ENCODE data around the gene OSBPL2. TPM values are rescaled to one million over a fixed set of nuclear protein-coding genes. Genes with fewer than 3 reads are reported as not detected.

The OSBPL2 gene
- total RNA-seq, 2 donors from 2014 or later = 40.1 to 41.2 TPM

GRCh38 chr20:62243906-62244515, 5.7 kb downstream of the OSBPL2 start:
- intact Hi-C loops (cut with DNase I) = no loop called here
- no peak for DNase-seq
- ATAC-seq = no peak

GRCh38 chr20:62244644-62245108, 6.4 kb downstream of the OSBPL2 start:
- intact Hi-C loops (cut with DNase I) = no loop called here
- peak in 1 of 2 donors; percentile 6 for ATAC-seq
- no peak for DNase-seq

- intact Hi-C loops (cut with DNase I) = no loop called here
- DNase-seq = no peak
- ATAC-seq = no peak
Observed at GRCh38 chr20:62245911-62246280, 7.6 kb downstream of the OSBPL2 start.

- DNase-seq = no peak
- intact Hi-C loops (cut with DNase I) = no loop called here
- ATAC-seq = peak in 1 of 2 donors; percentile 17
Observed at GRCh38 chr20:62246431-62246830, 8.1 kb downstream of the OSBPL2 start.

- ATAC-seq = peak; percentile 73 to 78
- intact Hi-C loops (cut with DNase I) = no loop called here
- no peak for DNase-seq
Observed at GRCh38 chr20:62246872-62247652, 8.7 kb downstream of the OSBPL2 start.

GRCh38 chr20:62248890-62249560, 10.7 kb downstream of the OSBPL2 start:
- intact Hi-C loops (cut with DNase I) = no loop called here
- ATAC-seq = no peak

GRCh38 chr20:62252342-62252966, 14.1 kb downstream of the OSBPL2 start:
- no peak for DNase-seq
- no peak for ATAC-seq
- intact Hi-C loops (cut with DNase I) = no loop called here

More at GRCh38 chr20:62248890-62249560, 10.7 kb downstream of the OSBPL2 start:
- no peak for DNase-seq

GRCh38 chr20:62253398-62253797, 15.1 kb downstream of the OSBPL2 start:
- intact Hi-C loops (cut with DNase I) = no loop called here
- DNase-seq (no peak), ATAC-seq (no peak)

GRCh38 chr20:62254021-62254724, 15.9 kb downstream of the OSBPL2 start:
- no peak for DNase-seq
- intact Hi-C loops (cut with DNase I) = no loop called here
- ATAC-seq = no peak

- ATAC-seq (no peak), DNase-seq (no peak)
- intact Hi-C loops (cut with DNase I) = no loop called here
Observed at GRCh38 chr20:62255976-62256375, 17.7 kb downstream of the OSBPL2 start.

GRCh38 chr20:62258499-62259293, 20.4 kb downstream of the OSBPL2 start:
- ATAC-seq = peak; percentile 84
- DNase-seq = peak; percentile 61
- intact Hi-C loops (cut with DNase I) = no loop called here

- ATAC-seq (no peak), DNase-seq (no peak)
- intact Hi-C loops (cut with DNase I) = no loop called here
Observed at GRCh38 chr20:62259294-62259565, 20.9 kb downstream of the OSBPL2 start.

GRCh38 chr20:62262064-62262463, 23.7 kb downstream of the OSBPL2 start:
- DNase-seq (no peak), ATAC-seq (no peak)
- intact Hi-C loops (cut with DNase I) = no loop called here

GRCh38 chr20:62263396-62263795, 25.1 kb downstream of the OSBPL2 start:
- ATAC-seq (no peak), DNase-seq (no peak)
- intact Hi-C loops (cut with DNase I) = no loop called here

- intact Hi-C loops (cut with DNase I) = no loop called here
- ATAC-seq (no peak), DNase-seq (no peak)
Observed at GRCh38 chr20:62265365-62265764, 27.0 kb downstream of the OSBPL2 start.

GRCh38 chr20:62266340-62266739, 28.0 kb downstream of the OSBPL2 start:
- ATAC-seq (no peak), DNase-seq (no peak)
- intact Hi-C loops (cut with DNase I) = no loop called here

GRCh38 chr20:62266851-62267250, 28.5 kb downstream of the OSBPL2 start:
- no peak for ATAC-seq
- intact Hi-C loops (cut with DNase I) = no loop called here
- DNase-seq = no peak

- intact Hi-C loops (cut with DNase I) = no loop called here
- DNase-seq = no peak
- peak; percentile 56 to 78 for ATAC-seq
Observed at GRCh38 chr20:62267543-62267942, 29.2 kb downstream of the OSBPL2 start.

All from left cardiac atrium (tissue), 4 donors.